CD14-positive monocyte (primary cell): ENCODE data around the gene RPS6KB2. TPM values are rescaled to one million over a fixed set of nuclear protein-coding genes. Genes with fewer than 3 reads are reported as not detected.

Experiments
- DNase-seq, 3 donors: peaks; one replicate each; pipeline ENCODE4 v3.0.0-alpha.2; 2011 to 2022
- H2AFZ ChIP-seq: 2 replicates; pipeline ENCODE4 v1.6.0; 2012; ENCODE audit warnings: mild to moderate bottlenecking, low read depth, low read length, inconsistent platforms; ENCODE audit not compliant: insufficient read depth, poor library complexity, severe bottlenecking
- H3K27ac ChIP-seq, 2 donors: 1 replicate in 1 of 2; 2 replicates in 1 of 2; pipeline ENCODE4 v1.5.1; 2012 to 2013; ENCODE audit warnings: low read length in 2 of 2, control low read depth in 1 of 2, inconsistent platforms in 1 of 2, low read depth in 1 of 2, mild to moderate bottlenecking in 1 of 2
- H3K27me3 ChIP-seq, 2 donors: one replicate each; pipeline versions ENCODE4 v1.6.0 to v1.6.1; 2011 to 2013; ENCODE audit warnings: low read length in 2 of 2; ENCODE audit not compliant: control insufficient read depth in 2 of 2, insufficient read depth in 2 of 2
- H3K36me3 ChIP-seq, 2 donors: replicated peaks in 1 of 2; 1 replicate in 1 of 2; 2 replicates in 1 of 2; pipeline versions ENCODE4 v1.5.1 to v1.6.1; 2012 to 2013; ENCODE audit warnings: low read length in 2 of 2, control low read depth in 1 of 2, inconsistent platforms in 1 of 2, mild to moderate bottlenecking in 1 of 2; ENCODE audit not compliant: insufficient read depth in 2 of 2, control insufficient read depth in 1 of 2
- H3K4me1 ChIP-seq, 2 donors: 1 replicate in 1 of 2; 2 replicates in 1 of 2; pipeline versions ENCODE4 v1.5.1 to v1.6.1; 2012 to 2013; ENCODE audit warnings: low read length in 2 of 2, control low read depth in 1 of 2, inconsistent platforms in 1 of 2, mild to moderate bottlenecking in 1 of 2, moderate library complexity in 1 of 2; ENCODE audit not compliant: insufficient read depth in 2 of 2, control insufficient read depth in 1 of 2
- H3K4me2 ChIP-seq: replicated peaks from 2 replicates; pipeline ENCODE3; 2012; ENCODE audit warnings: low read length, moderate library complexity, mild to moderate bottlenecking; ENCODE audit not compliant: poor library complexity, severe bottlenecking; ENCODE audit errors: extremely low read depth
- H3K4me3 ChIP-seq, 3 experiments: fragments of 200-600 bp in 1 of 3; sonication (generic) in 1 of 3; replicated peaks in 1 of 3; 1 replicate in 2 of 3; 2 replicates in 1 of 3; pipeline ENCODE4 v1.5.1; 2011 to 2013; ENCODE audit warnings: low read length in 3 of 3, mild to moderate bottlenecking in 3 of 3, control low read depth in 2 of 3, low read depth in 2 of 3, inconsistent platforms in 1 of 3, moderate library complexity in 1 of 3
- H3K79me2 ChIP-seq: 2 replicates; pipeline ENCODE4 v1.6.0; 2012; ENCODE audit warnings: mild to moderate bottlenecking, control low read depth, inconsistent platforms, low read length, moderate library complexity; ENCODE audit not compliant: insufficient read depth
- H3K9ac ChIP-seq: 2 replicates; pipeline ENCODE4 v1.6.0; 2017; ENCODE audit warnings: low read length, mild to moderate bottlenecking; ENCODE audit not compliant: insufficient read depth, poor library complexity, severe bottlenecking
- H3K9me3 ChIP-seq, 2 donors: replicated peaks in 1 of 2; 1 replicate in 1 of 2; 2 replicates in 1 of 2; pipeline versions ENCODE4 v1.5.1 to v1.6.1; 2012 to 2013; ENCODE audit warnings: low read length in 2 of 2, control low read depth in 1 of 2; ENCODE audit not compliant: control insufficient read depth in 1 of 2, insufficient read depth in 1 of 2
- H4K20me1 ChIP-seq: 2 replicates; pipeline ENCODE4 v1.6.0; 2012; ENCODE audit warnings: mild to moderate bottlenecking, low read length, control low read depth, moderate library complexity; ENCODE audit not compliant: insufficient read depth
- H3K27ac Mint-ChIP-seq, 7 donors: one replicate each; pipeline ENCODE4 v1.8.0; 2020; ENCODE audit warnings: mild to moderate bottlenecking in 7 of 7, mixed read lengths in 7 of 7, moderate library complexity in 6 of 7, inconsistent platforms in 2 of 7
- H3K27me3 Mint-ChIP-seq, 3 donors: one replicate each; pipeline ENCODE4 v1.8.0; 2021 to 2022; ENCODE audit warnings: low read depth in 3 of 3, mild to moderate bottlenecking in 3 of 3, mixed read lengths in 3 of 3, moderate library complexity in 3 of 3, inconsistent platforms in 1 of 3
- H3K36me3 Mint-ChIP-seq, 2 donors: one replicate each; pipeline ENCODE4 v1.8.0; 2020; ENCODE audit warnings: mixed read lengths in 2 of 2, inconsistent platforms in 1 of 2, mild to moderate bottlenecking in 1 of 2
- H3K4me1 Mint-ChIP-seq: one replicate; pipeline ENCODE4 v1.8.0; 2020; ENCODE audit warnings: mild to moderate bottlenecking, mixed read lengths
- H3K4me3 Mint-ChIP-seq, 2 donors: one replicate each; pipeline ENCODE4 v1.8.0; 2020; ENCODE audit warnings: mild to moderate bottlenecking in 2 of 2, mixed read lengths in 2 of 2, moderate library complexity in 1 of 2
- H3K9me3 Mint-ChIP-seq, 7 donors: one replicate each; pipeline ENCODE4 v1.8.0; 2020 to 2022; ENCODE audit warnings: mixed read lengths in 7 of 7, mild to moderate bottlenecking in 6 of 7, moderate library complexity in 6 of 7, inconsistent platforms in 2 of 7
- WGBS: methylation state at CpG from one replicate; pipeline ENCODE4 v1.1.5; 2013; ENCODE audit warnings: missing lambda C conversion rate; ENCODE audit not compliant: insufficient coverage; 5-methylcytosine and 5-hydroxymethylcytosine counted together
- intact Hi-C, 2 donors: fragments of 100-400 bp; cut with micrococcal nuclease; formaldehyde crosslinking; loops; one replicate each; pipeline versions ENCODE4 v1.15.0 to v1.15.1; 2023
- polyA plus RNA-seq, 3 donors: library from polyadenylated mRNA; depleted of rRNA in 1 of 3; unstranded in 2 of 3; stranded (reverse) in 1 of 3; fragments of 300-500 nt in 2 of 3; fragments of >200 nt in 1 of 3; fragmentation: Illumina TruSeq in 2 of 3; gene quantifications; 1 replicate in 2 of 3; 2 replicates in 1 of 3; pipeline ENCODE4 v1.2.3, GENCODE V29; 2012 to 2021
- TF ChIP-seq, protein P1 (sequence below): fragments of 200-600 bp; IDR thresholded peaks from one replicate; pipeline ENCODE4 v1.8.0; 2022; ENCODE audit warnings: antibody characterized with exemption, mild to moderate bottlenecking

RPS6KB2 gene
- polyA plus RNA-seq, 3 donors = 51.6 to 101 (median 53.8) TPM

DNA sequence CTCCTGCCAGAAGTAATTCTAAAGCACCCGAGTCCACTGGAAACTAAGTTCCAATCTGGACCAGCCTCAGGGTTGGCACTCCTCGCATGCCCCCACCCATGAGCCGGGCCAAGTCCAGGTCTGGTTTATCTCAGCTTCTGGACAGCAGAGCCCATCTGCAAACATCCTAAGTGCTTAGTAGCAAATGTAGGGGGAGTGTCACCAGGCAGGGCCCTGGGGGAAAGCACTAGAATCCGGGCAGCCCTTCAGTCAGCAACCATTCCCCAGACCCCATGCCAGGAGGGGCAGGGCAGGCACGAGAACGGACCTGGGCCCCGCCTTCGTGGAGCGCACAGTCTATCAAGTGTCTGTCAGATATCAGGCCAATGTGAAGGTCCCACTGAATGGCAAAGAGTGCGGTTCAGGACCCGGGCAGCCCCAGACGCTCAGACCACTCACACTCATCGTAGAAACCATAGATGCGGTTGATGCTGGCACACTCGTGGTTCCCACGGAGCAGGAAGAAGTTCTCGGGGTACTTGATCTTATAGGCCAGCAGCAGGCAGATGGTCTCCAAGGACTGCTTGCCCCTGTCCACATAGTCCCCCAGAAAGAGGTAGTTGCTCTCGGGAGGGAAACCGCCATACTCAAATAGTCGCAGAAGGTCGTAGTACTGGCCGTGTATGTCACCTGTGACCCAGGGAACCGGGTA is 27.9 kb upstream of the RPS6KB2 start:
- intact Hi-C loops = loop anchor here in 1 of 2 donors (5.0 kb wide), 1 partner anchor 67 kb away; the partner anchor contains the start of gene TMEM134
- Mint-ChIP-seq H3K36me3 (peaks cover 33 to 44% of the 10 kb centered on the region in 2 donors), H3K27me3 (no peaks in the 10 kb centered on the region), H3K4me1 (peaks cover 66% of the 10 kb centered on the region), H3K4me3 (peak overlapping the region; percentile 78 to 87), H3K27ac (peak overlapping the region; percentile 23 to 74 (median 67)), H3K9me3 (no peaks in the 10 kb centered on the region)
- DNase-seq = no peak
- H3K27me3 ChIP-seq = no peaks in the 10 kb centered on the region
- peaks cover 65% of the 10 kb centered on the region for H4K20me1 ChIP-seq
- 56% methylated on average over 22 of the region's 23 CpGs for WGBS
- H3K36me3 ChIP-seq = peaks cover 40 to 53% of the 10 kb centered on the region in 2 donors
- peak overlapping the region; percentile 76 for H3K9ac ChIP-seq
- H3K4me3 ChIP-seq = peak overlapping the region; percentile 70 to 82 (median 79)
- H3K79me2 ChIP-seq = peaks cover 79% of the 10 kb centered on the region
- TF ChIP-seq, protein P1, sequence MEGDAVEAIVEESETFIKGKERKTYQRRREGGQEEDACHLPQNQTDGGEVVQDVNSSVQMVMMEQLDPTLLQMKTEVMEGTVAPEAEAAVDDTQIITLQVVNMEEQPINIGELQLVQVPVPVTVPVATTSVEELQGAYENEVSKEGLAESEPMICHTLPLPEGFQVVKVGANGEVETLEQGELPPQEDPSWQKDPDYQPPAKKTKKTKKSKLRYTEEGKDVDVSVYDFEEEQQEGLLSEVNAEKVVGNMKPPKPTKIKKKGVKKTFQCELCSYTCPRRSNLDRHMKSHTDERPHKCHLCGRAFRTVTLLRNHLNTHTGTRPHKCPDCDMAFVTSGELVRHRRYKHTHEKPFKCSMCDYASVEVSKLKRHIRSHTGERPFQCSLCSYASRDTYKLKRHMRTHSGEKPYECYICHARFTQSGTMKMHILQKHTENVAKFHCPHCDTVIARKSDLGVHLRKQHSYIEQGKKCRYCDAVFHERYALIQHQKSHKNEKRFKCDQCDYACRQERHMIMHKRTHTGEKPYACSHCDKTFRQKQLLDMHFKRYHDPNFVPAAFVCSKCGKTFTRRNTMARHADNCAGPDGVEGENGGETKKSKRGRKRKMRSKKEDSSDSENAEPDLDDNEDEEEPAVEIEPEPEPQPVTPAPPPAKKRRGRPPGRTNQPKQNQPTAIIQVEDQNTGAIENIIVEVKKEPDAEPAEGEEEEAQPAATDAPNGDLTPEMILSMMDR = no peak
- peaks cover 57 to 78% of the 10 kb centered on the region in 2 donors for H3K4me1 ChIP-seq
- H3K4me2 ChIP-seq = peak overlapping the region; percentile 89
- no peaks in the 10 kb centered on the region for H3K9me3 ChIP-seq
- no peak overlapping the region for H2AFZ ChIP-seq
- H3K27ac ChIP-seq = peak overlapping the region; percentile 35 to 73

DNA sequence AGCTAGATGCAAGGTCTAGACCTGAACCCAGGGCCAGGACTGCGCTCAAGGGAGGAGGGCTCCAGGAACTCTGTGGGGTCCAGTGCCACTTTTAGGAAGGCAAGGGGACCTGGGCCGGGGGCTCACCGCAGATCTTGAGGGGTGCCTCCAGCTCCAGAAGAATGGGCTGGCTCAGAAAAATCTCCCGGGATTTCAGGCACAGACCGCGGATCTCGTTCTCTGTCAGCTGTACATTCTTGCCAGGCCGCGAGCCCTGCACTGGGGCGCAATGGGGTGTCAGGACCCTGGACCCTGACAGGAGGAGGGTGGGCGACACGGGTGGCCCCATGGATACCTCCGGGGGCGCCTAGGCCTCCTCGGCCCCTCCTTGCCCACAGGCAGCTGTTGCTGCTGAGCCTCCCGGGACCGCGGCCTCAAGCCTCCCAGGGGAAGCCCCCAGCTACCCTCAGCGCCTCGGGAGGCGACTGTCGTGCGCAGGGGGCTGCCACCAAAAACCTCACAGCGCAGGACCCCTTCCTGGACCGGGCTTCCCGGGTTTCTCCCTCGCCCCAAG is 27.3 kb upstream of the RPS6KB2 start:
- Mint-ChIP-seq H3K4me3 (peak overlapping the region; percentile 78 to 87), H3K27me3 (no peaks in the 10 kb centered on the region), H3K36me3 (peaks cover 36 to 46% of the 10 kb centered on the region in 2 donors), H3K27ac (peak overlapping the region in 6 of 7 donors; percentile 10 to 82 (median 70)), H3K4me1 (peaks cover 71% of the 10 kb centered on the region), H3K9me3 (no peaks in the 10 kb centered on the region)
- DNase-seq = no peak
- Histone ChIP-seq H3K4me3 (peak overlapping the region; percentile 70 to 82 (median 79)), H3K79me2 (peaks cover 85% of the 10 kb centered on the region), H3K27me3 (no peaks in the 10 kb centered on the region), H3K9ac (peak overlapping the region; percentile 76), H2AFZ (peak overlapping the region; percentile 80), H3K27ac (peak overlapping the region; percentile 35 to 73), H3K36me3 (peaks cover 43 to 47% of the 10 kb centered on the region in 2 donors), H3K4me2 (peak overlapping the region; percentile 89), H4K20me1 (peaks cover 64% of the 10 kb centered on the region), H3K9me3 (no peaks in the 10 kb centered on the region), H3K4me1 (peaks cover 63 to 84% of the 10 kb centered on the region in 2 donors)
- 6% methylated on average over 27 of the region's 27 CpGs for WGBS
- intact Hi-C loops = loop anchor here (1.0 to 5.0 kb wide), 2 partner anchors 66 to 105 kb away; partner anchors contain the start of gene TMEM134 (in 1 of the 2)
- TF ChIP-seq, protein P1 = no peak
